ENCODE measurements around the gene CAMKMT. TPM values are rescaled to one million over a fixed set of nuclear protein-coding genes. Genes with fewer than 3 reads are reported as not detected.
A peak's percentile ranks its signal among the peaks of the same experiment; 100 is the strongest.

Gene CAMKMT
- polyA plus RNA-seq, 3 donors, result 4.7 to 7.8 (median 7.0) TPM

- peak overlapping the region; percentile 1 for H3K4me2 ChIP-seq (replicated peaks; ENCODE audit: extremely low read depth, low read length, poor library complexity, severe bottlenecking)
- H3K4me1 ChIP-seq (ENCODE audit: control insufficient read depth in 1 of 2, insufficient read depth in 2 of 2, low read length in 2 of 2), result peaks cover 4 to 15% of the 10 kb centered on the region in 2 donors
- Mint-ChIP-seq H3K9me3 (peaks cover 0 to 3% (median 0%) of the 10 kb centered on the region in 7 donors), H3K27ac (no peak overlapping the region), H3K27me3 (ENCODE audit: low read depth in 3 of 3) (no peaks in the 10 kb centered on the region), H3K4me1 (peaks cover 11% of the 10 kb centered on the region), H3K36me3 (no peaks in the 10 kb centered on the region), H3K4me3 (no peak overlapping the region)
- intact Hi-C loops (cut with micrococcal nuclease), result no loop called here
- H2AFZ ChIP-seq (ENCODE audit: insufficient read depth, low read depth, low read length, poor library complexity, severe bottlenecking), result no peak overlapping the region
- H3K36me3 ChIP-seq (replicated peaks in 1 of 2; ENCODE audit: control insufficient read depth in 1 of 2, insufficient read depth in 2 of 2, low read length in 2 of 2), result no peaks in the 10 kb centered on the region
- H3K79me2 ChIP-seq (ENCODE audit: insufficient read depth, low read length), result no peaks in the 10 kb centered on the region
- no peaks in the 10 kb centered on the region for H3K27me3 ChIP-seq (ENCODE audit: control insufficient read depth in 2 of 2, insufficient read depth in 2 of 2, low read length in 2 of 2)
- TF ChIP-seq CTCF (IDR thresholded peaks at IDR 0.05), result no peak
- no peaks in the 10 kb centered on the region for H3K9me3 ChIP-seq (replicated peaks in 1 of 2; ENCODE audit: control insufficient read depth in 1 of 2, insufficient read depth in 1 of 2, low read length in 2 of 2)
- WGBS (ENCODE audit: insufficient coverage), result no CpG with 5 or more reads among the region's 3 CpGs
- H3K4me3 ChIP-seq (replicated peaks in 1 of 3; ENCODE audit: low read depth in 2 of 3, low read length in 3 of 3), result peak overlapping the region in 1 of 3 experiments; percentile 30
- H4K20me1 ChIP-seq (ENCODE audit: insufficient read depth, low read length), result no peaks in the 10 kb centered on the region
- H3K9ac ChIP-seq (ENCODE audit: insufficient read depth, low read length, poor library complexity, severe bottlenecking), result no peak overlapping the region
- H3K27ac ChIP-seq (ENCODE audit: low read depth in 1 of 2, low read length in 2 of 2), result no peak overlapping the region
- peak in 1 of 3 donors; percentile 5 for DNase-seq
Observed at GRCh38 chr2:44616667-44617155, 255.0 kb downstream of the CAMKMT start.

GRCh38 chr2:44618251-44619023 lies 256.7 kb downstream of the CAMKMT start:
- H3K9me3 Mint-ChIP-seq, result peaks cover 0 to 5% (median 0%) of the 10 kb centered on the region in 7 donors
- Histone ChIP-seq H3K27me3 (ENCODE audit: control insufficient read depth in 2 of 2, insufficient read depth in 2 of 2, low read length in 2 of 2) (no peaks in the 10 kb centered on the region), H2AFZ (ENCODE audit: insufficient read depth, low read depth, low read length, poor library complexity, severe bottlenecking) (no peak overlapping the region), H3K4me2 (replicated peaks; ENCODE audit: extremely low read depth, low read length, poor library complexity, severe bottlenecking) (no peak overlapping the region), H3K36me3 (replicated peaks in 1 of 2; ENCODE audit: control insufficient read depth in 1 of 2, insufficient read depth in 2 of 2, low read length in 2 of 2) (no peaks in the 10 kb centered on the region), H3K79me2 (ENCODE audit: insufficient read depth, low read length) (no peaks in the 10 kb centered on the region), H3K9ac (ENCODE audit: insufficient read depth, low read length, poor library complexity, severe bottlenecking) (no peak overlapping the region), H4K20me1 (ENCODE audit: insufficient read depth, low read length) (no peaks in the 10 kb centered on the region), H3K4me3 (replicated peaks in 1 of 3; ENCODE audit: low read depth in 2 of 3, low read length in 3 of 3) (no peak overlapping the region), H3K9me3 (replicated peaks in 1 of 2; ENCODE audit: control insufficient read depth in 1 of 2, insufficient read depth in 1 of 2, low read length in 2 of 2) (no peaks in the 10 kb centered on the region), H3K27ac (ENCODE audit: low read depth in 1 of 2, low read length in 2 of 2) (no peak overlapping the region), H3K4me1 (ENCODE audit: control insufficient read depth in 1 of 2, insufficient read depth in 2 of 2, low read length in 2 of 2) (no peaks in the 10 kb centered on the region)
- peaks cover 2% of the 10 kb centered on the region for H3K4me1 Mint-ChIP-seq
- no peak overlapping the region for H3K4me3 Mint-ChIP-seq
- no peaks in the 10 kb centered on the region for H3K36me3 Mint-ChIP-seq
- peak overlapping the region in 1 of 7 donors; percentile 32 for H3K27ac Mint-ChIP-seq
- no peak for DNase-seq
- 95% methylated on average over 3 of the region's 5 CpGs for WGBS (ENCODE audit: insufficient coverage)
- no peak for TF ChIP-seq CTCF (IDR thresholded peaks at IDR 0.05)
- intact Hi-C loops (cut with micrococcal nuclease), result no loop called here
- H3K27me3 Mint-ChIP-seq (ENCODE audit: low read depth in 3 of 3), result no peaks in the 10 kb centered on the region
